HepG2 (cell line): ENCODE measurements around the gene SECTM1. TPM values are rescaled to one million over a fixed set of nuclear protein-coding genes. Genes with fewer than 3 reads are reported as not detected.

ENCODE experiments used
- ATF1 ChIP-seq: IDR thresholded peaks from 2 replicates; pipeline ENCODE4 v1.6.1; 2016; ENCODE audit warnings: mild to moderate bottlenecking, control low read depth
- FOXA3 ChIP-seq: IDR thresholded peaks from 2 replicates; pipeline ENCODE4 v1.6.1; 2016; ENCODE audit warnings: missing genetic modification reagents, missing compliant biosample characterization
- MAFG ChIP-seq: sonication (generic); formaldehyde crosslinking; IDR thresholded peaks from 2 replicates; pipeline ENCODE4 v1.5.1; 2020; ENCODE audit warnings: mild to moderate bottlenecking, missing genetic modification reagents
- NCOA2 ChIP-seq: sonication (generic); formaldehyde crosslinking; IDR thresholded peaks from 2 replicates; pipeline ENCODE4 v1.8.0; 2022; ENCODE audit warnings: inconsistent platforms
- NR2F6 ChIP-seq, 2 experiments: IDR thresholded peaks; 2 replicates each; pipeline ENCODE4 v1.6.1; 2016; ENCODE audit warnings: antibody characterized with exemption in 1 of 2, mild to moderate bottlenecking in 1 of 2
- PPARG ChIP-seq: conservative IDR thresholded peaks from 2 replicates; pipeline ENCODE4 v1.6.1; 2016; ENCODE audit warnings: missing biosample characterization, missing genetic modification reagents
- PRPF4 ChIP-seq: fragments of 200-400 bp; formaldehyde crosslinking; IDR thresholded peaks from 2 replicates; pipeline ENCODE4 v1.6.1; 2016; ENCODE audit warnings: low read length, low read depth; ENCODE audit not compliant: poor library complexity, severe bottlenecking
- SAP130 ChIP-seq: IDR thresholded peaks from 2 replicates; pipeline ENCODE4 v1.6.1; 2016; ENCODE audit warnings: low read depth
- ZFP41 ChIP-seq: sonication (generic); formaldehyde crosslinking; IDR thresholded peaks from 2 replicates; pipeline ENCODE4 v1.4.0; 2020; ENCODE audit warnings: mild to moderate bottlenecking, missing genetic modification reagents, borderline replicate concordance
- ZKSCAN8 ChIP-seq: IDR thresholded peaks from 2 replicates; pipeline ENCODE4 v1.6.1; 2016; ENCODE audit warnings: borderline replicate concordance, missing genetic modification reagents, missing compliant biosample characterization
- ZNF570 ChIP-seq: sonication (generic); formaldehyde crosslinking; IDR thresholded peaks from 2 replicates; pipeline ENCODE4 v1.4.0; 2020; ENCODE audit warnings: mild to moderate bottlenecking, missing genetic modification reagents, borderline replicate concordance
- ZNF687 ChIP-seq: sonication (generic); formaldehyde crosslinking; IDR thresholded peaks from 2 replicates; pipeline ENCODE4 v1.5.1; 2020; ENCODE audit warnings: mild to moderate bottlenecking, missing genetic modification reagents, moderate library complexity
- ZNF816 ChIP-seq: sonication (generic); formaldehyde crosslinking; IDR thresholded peaks from 2 replicates; pipeline ENCODE4 v1.8.0; 2022; ENCODE audit warnings: missing genetic modification reagents, mild to moderate bottlenecking, borderline replicate concordance
- polyA plus RNA-seq, 8 experiments: library from polyadenylated mRNA; depleted of rRNA in 3 of 8; stranded (reverse) in 7 of 8; unstranded in 1 of 8; fragments of >200 nt; fragmentation: Illumina TruSeq in 4 of 8; extraction: Trizol in 4 of 8; gene quantifications; 2 replicates each; pipeline versions ENCODE4 v1.2.1 to v1.2.3, GENCODE V29; 2011 to 2016; ENCODE audit warnings: low read depth in 4 of 8, missing spikeins in 1 of 8, mixed read lengths in 1 of 8; ENCODE audit not compliant: insufficient read depth in 1 of 8
- total RNA-seq, 5 experiments: library from RNA; depleted of rRNA; stranded (reverse); fragments of >200 nt; fragmentation: Illumina TruSeq; extraction: Trizol; gene quantifications; 2 replicates each; pipeline ENCODE4 v1.2.3, GENCODE V29; 2016; ENCODE audit warnings: low read depth in 1 of 5
- TF ChIP-seq, protein P1 (sequence below): IDR thresholded peaks from 2 replicates; pipeline ENCODE4 v1.6.1; 2016; ENCODE audit warnings: missing genetic modification reagents, missing compliant biosample characterization
- TF ChIP-seq, protein P2 (sequence below): sonication (generic); formaldehyde crosslinking; IDR thresholded peaks from 2 replicates; pipeline ENCODE4 v1.5.0; 2020; ENCODE audit warnings: mild to moderate bottlenecking, missing genetic modification reagents, borderline replicate concordance
- TF ChIP-seq, protein P3 (sequence below): IDR thresholded peaks from 2 replicates; pipeline ENCODE4 v1.6.1; 2016; ENCODE audit warnings: mild to moderate bottlenecking, missing biosample characterization, missing genetic modification reagents

The SECTM1 gene
- total and polyA plus RNA-seq, 2 of the 13 experiments (the other 11 are each of a cell fraction or from before 2014, with no cell fraction given), result 3.5 to 5.3 TPM

- TF ChIP-seq MAFG (no peak), SAP130 (peak; percentile 82), ZNF816 (CRISPR knock-in tag) (no peak), ZFP41 (CRISPR knock-in tag) (no peak), NR2F6 (IDR thresholded peaks at IDR 0.05) (peak; percentile 65), NR2F6 (CRISPR knock-in tag; IDR thresholded peaks at IDR 0.05) (no peak), ATF1 (peak; percentile 91), ZNF570 (CRISPR knock-in tag) (no peak), ZNF687 (CRISPR knock-in tag) (peak; percentile 67), ZKSCAN8 (peak; percentile 39; the same call in 1 of the 2 replicates), PPARG (CRISPR knock-in tag) (0 out of 2 replicates have a peak, but pooled peaks have one; percentile 30), PRPF4 (no peak), FOXA3 (CRISPR knock-in tag) (peak; percentile 3; the same call in 1 of the 2 replicates), NCOA2 (CRISPR knock-in tag) (peak; percentile 11; the same call in 1 of the 2 replicates)
- TF ChIP-seq, protein P1, sequence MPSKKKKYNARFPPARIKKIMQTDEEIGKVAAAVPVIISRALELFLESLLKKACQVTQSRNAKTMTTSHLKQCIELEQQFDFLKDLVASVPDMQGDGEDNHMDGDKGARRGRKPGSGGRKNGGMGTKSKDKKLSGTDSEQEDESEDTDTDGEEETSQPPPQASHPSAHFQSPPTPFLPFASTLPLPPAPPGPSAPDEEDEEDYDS (CRISPR knock-in tag), result peak; percentile 98
- TF ChIP-seq, protein P2, sequence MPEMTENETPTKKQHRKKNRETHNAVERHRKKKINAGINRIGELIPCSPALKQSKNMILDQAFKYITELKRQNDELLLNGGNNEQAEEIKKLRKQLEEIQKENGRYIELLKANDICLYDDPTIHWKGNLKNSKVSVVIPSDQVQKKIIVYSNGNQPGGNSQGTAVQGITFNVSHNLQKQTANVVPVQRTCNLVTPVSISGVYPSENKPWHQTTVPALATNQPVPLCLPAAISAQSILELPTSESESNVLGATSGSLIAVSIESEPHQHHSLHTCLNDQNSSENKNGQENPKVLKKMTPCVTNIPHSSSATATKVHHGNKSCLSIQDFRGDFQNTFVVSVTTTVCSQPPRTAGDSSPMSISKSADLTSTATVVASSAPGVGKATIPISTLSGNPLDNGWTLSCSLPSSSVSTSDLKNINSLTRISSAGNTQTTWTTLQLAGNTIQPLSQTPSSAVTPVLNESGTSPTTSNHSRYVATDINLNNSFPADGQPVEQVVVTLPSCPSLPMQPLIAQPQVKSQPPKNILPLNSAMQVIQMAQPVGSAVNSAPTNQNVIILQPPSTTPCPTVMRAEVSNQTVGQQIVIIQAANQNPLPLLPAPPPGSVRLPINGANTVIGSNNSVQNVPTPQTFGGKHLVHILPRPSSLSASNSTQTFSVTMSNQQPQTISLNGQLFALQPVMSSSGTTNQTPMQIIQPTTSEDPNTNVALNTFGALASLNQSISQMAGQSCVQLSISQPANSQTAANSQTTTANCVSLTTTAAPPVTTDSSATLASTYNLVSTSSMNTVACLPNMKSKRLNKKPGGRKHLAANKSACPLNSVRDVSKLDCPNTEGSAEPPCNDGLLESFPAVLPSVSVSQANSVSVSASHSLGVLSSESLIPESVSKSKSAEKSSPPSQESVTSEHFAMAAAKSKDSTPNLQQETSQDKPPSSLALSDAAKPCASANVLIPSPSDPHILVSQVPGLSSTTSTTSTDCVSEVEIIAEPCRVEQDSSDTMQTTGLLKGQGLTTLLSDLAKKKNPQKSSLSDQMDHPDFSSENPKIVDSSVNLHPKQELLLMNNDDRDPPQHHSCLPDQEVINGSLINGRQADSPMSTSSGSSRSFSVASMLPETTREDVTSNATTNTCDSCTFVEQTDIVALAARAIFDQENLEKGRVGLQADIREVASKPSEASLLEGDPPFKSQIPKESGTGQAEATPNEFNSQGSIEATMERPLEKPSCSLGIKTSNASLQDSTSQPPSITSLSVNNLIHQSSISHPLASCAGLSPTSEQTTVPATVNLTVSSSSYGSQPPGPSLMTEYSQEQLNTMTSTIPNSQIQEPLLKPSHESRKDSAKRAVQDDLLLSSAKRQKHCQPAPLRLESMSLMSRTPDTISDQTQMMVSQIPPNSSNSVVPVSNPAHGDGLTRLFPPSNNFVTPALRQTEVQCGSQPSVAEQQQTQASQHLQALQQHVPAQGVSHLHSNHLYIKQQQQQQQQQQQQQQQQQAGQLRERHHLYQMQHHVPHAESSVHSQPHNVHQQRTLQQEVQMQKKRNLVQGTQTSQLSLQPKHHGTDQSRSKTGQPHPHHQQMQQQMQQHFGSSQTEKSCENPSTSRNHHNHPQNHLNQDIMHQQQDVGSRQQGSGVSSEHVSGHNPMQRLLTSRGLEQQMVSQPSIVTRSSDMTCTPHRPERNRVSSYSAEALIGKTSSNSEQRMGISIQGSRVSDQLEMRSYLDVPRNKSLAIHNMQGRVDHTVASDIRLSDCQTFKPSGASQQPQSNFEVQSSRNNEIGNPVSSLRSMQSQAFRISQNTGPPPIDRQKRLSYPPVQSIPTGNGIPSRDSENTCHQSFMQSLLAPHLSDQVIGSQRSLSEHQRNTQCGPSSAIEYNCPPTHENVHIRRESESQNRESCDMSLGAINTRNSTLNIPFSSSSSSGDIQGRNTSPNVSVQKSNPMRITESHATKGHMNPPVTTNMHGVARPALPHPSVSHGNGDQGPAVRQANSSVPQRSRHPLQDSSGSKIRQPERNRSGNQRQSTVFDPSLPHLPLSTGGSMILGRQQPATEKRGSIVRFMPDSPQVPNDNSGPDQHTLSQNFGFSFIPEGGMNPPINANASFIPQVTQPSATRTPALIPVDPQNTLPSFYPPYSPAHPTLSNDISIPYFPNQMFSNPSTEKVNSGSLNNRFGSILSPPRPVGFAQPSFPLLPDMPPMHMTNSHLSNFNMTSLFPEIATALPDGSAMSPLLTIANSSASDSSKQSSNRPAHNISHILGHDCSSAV (CRISPR knock-in tag), result no peak
- TF ChIP-seq, protein P3, sequence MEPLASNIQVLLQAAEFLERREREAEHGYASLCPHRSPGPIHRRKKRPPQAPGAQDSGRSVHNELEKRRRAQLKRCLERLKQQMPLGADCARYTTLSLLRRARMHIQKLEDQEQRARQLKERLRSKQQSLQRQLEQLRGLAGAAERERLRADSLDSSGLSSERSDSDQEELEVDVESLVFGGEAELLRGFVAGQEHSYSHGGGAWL (CRISPR knock-in tag), result no peak
Measured at GRCh38 chr17:82367724-82368524, 34.4 kb upstream of the SECTM1 start (continued).
